ENCODE measurements around the gene TEX48.

The TEX48 gene

GRCh38 chr9:114678795-114679194 is 3.2 kb downstream of the TEX48 start:
- Histone ChIP-seq H3K4me2 (ENCODE audit: low read length) (peak overlapping the region; percentile 32), H3K36me3 (ENCODE audit: insufficient read depth, low read length) (no peaks in the 10 kb centered on the region), H3K9me3 (replicated peaks; ENCODE audit: low read length) (no peaks in the 10 kb centered on the region), H3K4me1 (ENCODE audit: control insufficient read depth, insufficient read depth, low read length) (peaks cover 33% of the 10 kb centered on the region), H3K27me3 (ENCODE audit: control insufficient read depth, insufficient read depth, low read length) (no peaks in the 10 kb centered on the region), H3K4me3 (ENCODE audit: low read length) (no peak overlapping the region), H3K9ac (ENCODE audit: low read depth, low read length) (no peak overlapping the region)

DNA sequence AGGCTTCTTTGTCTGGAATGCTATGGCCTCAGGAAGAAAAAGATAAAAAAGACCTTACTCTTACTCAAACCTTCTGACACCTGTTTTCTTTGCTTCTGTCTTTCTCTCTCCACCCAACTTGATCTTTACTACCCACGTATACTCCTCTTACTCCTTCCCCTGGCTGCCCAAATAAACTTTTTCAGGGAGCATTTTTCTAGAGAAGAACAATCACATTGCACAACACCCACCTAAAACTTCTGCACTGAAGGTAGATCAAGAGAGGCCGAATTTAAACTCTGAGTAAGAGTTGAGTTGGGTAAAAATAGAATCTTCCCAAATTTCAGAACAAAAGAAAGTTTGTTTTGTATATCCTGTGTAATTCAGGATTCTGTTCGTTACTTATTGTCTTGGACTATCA is 3.9 kb downstream of the TEX48 start:
- no peak overlapping the region for H3K4me3 ChIP-seq (ENCODE audit: low read length)
- no peaks in the 10 kb centered on the region for H3K27me3 ChIP-seq (ENCODE audit: control insufficient read depth, insufficient read depth, low read length)
- H3K9ac ChIP-seq (ENCODE audit: low read depth, low read length): no peak overlapping the region
- H3K9me3 ChIP-seq (replicated peaks; ENCODE audit: low read length): no peaks in the 10 kb centered on the region
- no peaks in the 10 kb centered on the region for H3K36me3 ChIP-seq (ENCODE audit: insufficient read depth, low read length)
- H3K4me1 ChIP-seq (ENCODE audit: control insufficient read depth, insufficient read depth, low read length): peaks cover 33% of the 10 kb centered on the region
- peak overlapping the region; percentile 32 for H3K4me2 ChIP-seq (ENCODE audit: low read length)

- Histone ChIP-seq H3K36me3 (ENCODE audit: insufficient read depth, low read length) (no peaks in the 10 kb centered on the region), H3K4me3 (ENCODE audit: low read length) (no peak overlapping the region), H3K4me2 (ENCODE audit: low read length) (peak overlapping the region; percentile 59), H3K27me3 (ENCODE audit: control insufficient read depth, insufficient read depth, low read length) (no peaks in the 10 kb centered on the region), H3K9ac (ENCODE audit: low read depth, low read length) (peak overlapping the region; percentile 37), H3K9me3 (replicated peaks; ENCODE audit: low read length) (no peaks in the 10 kb centered on the region), H3K4me1 (ENCODE audit: control insufficient read depth, insufficient read depth, low read length) (peaks cover 33% of the 10 kb centered on the region)
Measured at GRCh38 chr9:114677418-114677817, 4.6 kb downstream of the TEX48 start.

- peak overlapping the region; percentile 37 for H3K9ac ChIP-seq (ENCODE audit: low read depth, low read length)
- H3K4me3 ChIP-seq (ENCODE audit: low read length): no peak overlapping the region
- no peaks in the 10 kb centered on the region for H3K9me3 ChIP-seq (replicated peaks; ENCODE audit: low read length)
- peak overlapping the region; percentile 42 for H3K4me2 ChIP-seq (ENCODE audit: low read length)
- H3K27me3 ChIP-seq (ENCODE audit: control insufficient read depth, insufficient read depth, low read length): no peaks in the 10 kb centered on the region
- peaks cover 33% of the 10 kb centered on the region for H3K4me1 ChIP-seq (ENCODE audit: control insufficient read depth, insufficient read depth, low read length)
- H3K36me3 ChIP-seq (ENCODE audit: insufficient read depth, low read length): no peaks in the 10 kb centered on the region
Measured at GRCh38 chr9:114676901-114677300, 5.1 kb downstream of the TEX48 start.

DNA sequence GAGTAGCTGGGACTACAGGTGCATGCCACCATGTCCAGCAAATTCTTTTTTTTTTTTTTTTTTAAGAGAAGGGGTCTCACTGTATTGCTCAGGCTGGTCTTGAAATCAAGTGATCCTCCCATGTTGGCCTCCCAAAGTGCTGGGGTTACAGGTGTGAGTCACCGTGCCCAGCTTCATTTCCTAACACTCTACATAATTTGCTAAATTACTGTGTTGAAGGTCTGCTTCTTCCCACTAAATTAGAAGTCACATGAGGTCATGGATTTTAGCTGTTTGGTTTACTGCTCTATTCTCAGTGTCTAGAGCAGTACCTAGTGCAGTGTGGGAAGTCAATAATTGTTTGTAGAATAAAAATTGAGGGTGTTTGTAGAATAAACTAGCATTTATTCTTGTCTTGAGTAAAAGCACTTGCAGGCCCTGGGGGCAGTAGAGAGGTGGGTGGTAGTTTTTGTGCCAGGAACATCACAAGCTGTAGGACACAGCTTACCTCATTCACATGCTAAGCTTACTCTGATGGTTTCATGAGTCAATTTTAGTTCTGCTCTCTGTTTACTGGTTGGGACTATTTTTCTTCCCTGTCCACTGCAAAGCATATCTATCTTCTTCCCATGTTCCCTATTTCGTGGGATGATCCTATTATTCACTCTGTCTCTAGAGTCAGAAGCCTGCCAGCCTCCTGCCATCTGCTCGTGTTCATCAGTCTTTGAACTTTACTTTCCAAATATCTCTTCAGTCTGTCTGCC is 7.0 kb downstream of the TEX48 start:
- peaks cover 33% of the 10 kb centered on the region for H3K4me1 ChIP-seq (ENCODE audit: control insufficient read depth, insufficient read depth, low read length)
- H3K4me3 ChIP-seq (ENCODE audit: low read length): no peak overlapping the region
- H3K9ac ChIP-seq (ENCODE audit: low read depth, low read length): no peak overlapping the region
- H3K36me3 ChIP-seq (ENCODE audit: insufficient read depth, low read length): no peaks in the 10 kb centered on the region
- H3K27me3 ChIP-seq (ENCODE audit: control insufficient read depth, insufficient read depth, low read length): no peaks in the 10 kb centered on the region
- no peaks in the 10 kb centered on the region for H3K9me3 ChIP-seq (replicated peaks; ENCODE audit: low read length)
- no peak overlapping the region for H3K4me2 ChIP-seq (ENCODE audit: low read length)

GRCh38 chr9:114674076-114674797 is 7.8 kb downstream of the TEX48 start:
- Histone ChIP-seq H3K9me3 (replicated peaks; ENCODE audit: low read length) (no peaks in the 10 kb centered on the region), H3K4me3 (ENCODE audit: low read length) (no peak overlapping the region), H3K4me1 (ENCODE audit: control insufficient read depth, insufficient read depth, low read length) (peaks cover 31% of the 10 kb centered on the region), H3K36me3 (ENCODE audit: insufficient read depth, low read length) (no peaks in the 10 kb centered on the region), H3K4me2 (ENCODE audit: low read length) (no peak overlapping the region), H3K9ac (ENCODE audit: low read depth, low read length) (no peak overlapping the region), H3K27me3 (ENCODE audit: control insufficient read depth, insufficient read depth, low read length) (no peaks in the 10 kb centered on the region)

DNA sequence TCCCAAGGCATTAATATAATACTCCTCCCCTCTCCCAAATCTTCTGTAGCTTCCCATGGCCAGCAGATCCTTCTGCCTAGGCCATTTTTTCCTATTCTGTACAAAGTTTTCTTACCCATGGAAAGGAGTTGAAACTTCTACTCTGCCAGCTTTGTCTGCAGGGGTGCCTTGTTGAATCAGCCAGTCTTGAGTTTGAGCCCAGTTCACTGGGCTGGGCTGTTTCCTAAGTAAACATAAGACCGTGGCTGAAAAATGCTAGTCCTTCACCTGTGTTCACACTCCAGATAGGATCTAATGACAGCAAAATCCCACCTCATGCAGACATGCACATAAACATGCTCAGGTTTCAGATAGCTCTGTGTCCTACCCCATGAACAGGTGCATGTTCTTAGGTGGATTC is 10.4 kb downstream of the TEX48 start:
- H3K4me2 ChIP-seq (ENCODE audit: low read length): no peak overlapping the region
- H3K36me3 ChIP-seq (ENCODE audit: insufficient read depth, low read length): no peaks in the 10 kb centered on the region
- H3K9me3 ChIP-seq (replicated peaks; ENCODE audit: low read length): no peaks in the 10 kb centered on the region
- H3K4me1 ChIP-seq (ENCODE audit: control insufficient read depth, insufficient read depth, low read length): peaks cover 7% of the 10 kb centered on the region
- no peak overlapping the region for H3K9ac ChIP-seq (ENCODE audit: low read depth, low read length)
- no peak overlapping the region for H3K4me3 ChIP-seq (ENCODE audit: low read length)
- H3K27me3 ChIP-seq (ENCODE audit: control insufficient read depth, insufficient read depth, low read length): peaks cover 3% of the 10 kb centered on the region

DNA sequence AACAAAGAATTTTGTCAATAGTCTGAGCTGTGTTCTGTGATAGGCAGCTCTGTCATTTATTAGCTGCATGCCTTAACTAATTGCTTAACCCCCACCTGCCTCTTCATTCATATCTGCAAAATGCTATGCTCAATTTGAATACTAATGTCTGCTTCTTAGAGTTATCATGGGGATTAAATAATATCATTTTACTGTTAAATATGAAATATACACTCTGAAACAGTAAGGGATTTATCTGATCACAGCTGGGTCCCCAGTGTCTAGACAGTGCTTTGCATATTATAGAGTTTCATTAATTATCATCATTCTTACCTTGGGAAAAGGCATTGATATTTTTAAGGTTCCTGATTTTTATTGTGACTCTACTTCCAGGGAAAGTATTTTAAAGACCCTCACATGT is 12.0 kb downstream of the TEX48 start:
- Histone ChIP-seq H3K9me3 (replicated peaks; ENCODE audit: low read length) (no peaks in the 10 kb centered on the region), H3K36me3 (ENCODE audit: insufficient read depth, low read length) (no peaks in the 10 kb centered on the region), H3K4me3 (ENCODE audit: low read length) (no peak overlapping the region), H3K4me1 (ENCODE audit: control insufficient read depth, insufficient read depth, low read length) (peaks cover 1% of the 10 kb centered on the region), H3K4me2 (ENCODE audit: low read length) (no peak overlapping the region), H3K27me3 (ENCODE audit: control insufficient read depth, insufficient read depth, low read length) (peaks cover 3% of the 10 kb centered on the region), H3K9ac (ENCODE audit: low read depth, low read length) (no peak overlapping the region)

GRCh38 chr9:114668146-114668545 is 13.8 kb downstream of the TEX48 start:
- no peaks in the 10 kb centered on the region for H3K4me1 ChIP-seq (ENCODE audit: control insufficient read depth, insufficient read depth, low read length)
- no peaks in the 10 kb centered on the region for H3K9me3 ChIP-seq (replicated peaks; ENCODE audit: low read length)
- H3K4me2 ChIP-seq (ENCODE audit: low read length): no peak overlapping the region
- H3K9ac ChIP-seq (ENCODE audit: low read depth, low read length): no peak overlapping the region
- peaks cover 5% of the 10 kb centered on the region for H3K27me3 ChIP-seq (ENCODE audit: control insufficient read depth, insufficient read depth, low read length)
- no peaks in the 10 kb centered on the region for H3K36me3 ChIP-seq (ENCODE audit: insufficient read depth, low read length)
- H3K4me3 ChIP-seq (ENCODE audit: low read length): no peak overlapping the region

DNA sequence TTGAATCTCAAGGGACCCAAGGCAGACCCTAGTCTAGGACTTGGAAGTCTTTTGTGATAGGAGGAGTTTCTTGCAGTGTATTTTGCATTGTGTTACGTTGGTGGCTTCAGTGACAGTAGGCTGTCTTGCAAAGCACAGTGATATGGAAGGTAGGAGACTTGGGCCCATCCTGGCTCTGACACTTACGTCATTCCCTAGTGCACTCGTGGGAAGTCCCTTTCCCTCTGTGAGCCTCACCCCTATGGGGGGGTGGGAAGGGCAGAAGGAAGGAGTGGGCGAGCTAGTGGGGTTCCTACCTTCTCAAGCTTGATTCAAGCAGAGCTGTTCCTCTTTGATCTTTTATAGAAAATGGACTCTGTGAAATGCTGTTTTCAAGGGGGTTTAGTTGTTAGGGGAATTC is 15.1 kb downstream of the TEX48 start:
- Histone ChIP-seq H3K27me3 (ENCODE audit: control insufficient read depth, insufficient read depth, low read length) (peaks cover 15% of the 10 kb centered on the region), H3K9ac (ENCODE audit: low read depth, low read length) (no peak overlapping the region), H3K4me1 (ENCODE audit: control insufficient read depth, insufficient read depth, low read length) (no peaks in the 10 kb centered on the region), H3K4me3 (ENCODE audit: low read length) (no peak overlapping the region), H3K36me3 (ENCODE audit: insufficient read depth, low read length) (no peaks in the 10 kb centered on the region), H3K9me3 (replicated peaks; ENCODE audit: low read length) (no peaks in the 10 kb centered on the region), H3K4me2 (ENCODE audit: low read length) (no peak overlapping the region)

GRCh38 chr9:114666401-114666800 is 15.6 kb downstream of the TEX48 start:
- Histone ChIP-seq H3K4me3 (ENCODE audit: low read length) (no peak overlapping the region), H3K4me1 (ENCODE audit: control insufficient read depth, insufficient read depth, low read length) (no peaks in the 10 kb centered on the region), H3K36me3 (ENCODE audit: insufficient read depth, low read length) (no peaks in the 10 kb centered on the region), H3K9ac (ENCODE audit: low read depth, low read length) (no peak overlapping the region), H3K9me3 (replicated peaks; ENCODE audit: low read length) (no peaks in the 10 kb centered on the region), H3K27me3 (ENCODE audit: control insufficient read depth, insufficient read depth, low read length) (peaks cover 19% of the 10 kb centered on the region), H3K4me2 (ENCODE audit: low read length) (no peak overlapping the region)

- H3K9ac ChIP-seq (ENCODE audit: low read depth, low read length): no peak overlapping the region
- peaks cover 35% of the 10 kb centered on the region for H3K27me3 ChIP-seq (ENCODE audit: control insufficient read depth, insufficient read depth, low read length)
- H3K9me3 ChIP-seq (replicated peaks; ENCODE audit: low read length): no peaks in the 10 kb centered on the region
- no peaks in the 10 kb centered on the region for H3K36me3 ChIP-seq (ENCODE audit: insufficient read depth, low read length)
- no peak overlapping the region for H3K4me2 ChIP-seq (ENCODE audit: low read length)
- no peak overlapping the region for H3K4me3 ChIP-seq (ENCODE audit: low read length)
- H3K4me1 ChIP-seq (ENCODE audit: control insufficient read depth, insufficient read depth, low read length): no peaks in the 10 kb centered on the region
Measured at GRCh38 chr9:114664181-114664580, 17.8 kb downstream of the TEX48 start.

Data from skeletal muscle satellite cell (primary cell).